Epidermal melanocyte (primary cell): ENCODE data around the gene ARSG.
"Not testable (repeated sequence)": the region's sequence is repeated elsewhere in the genome, so short reads cannot be mapped to it uniquely, and the experiment has no call there.

Source experiments
- DNase-seq: peaks from one replicate; pipeline ENCODE4 v3.0.0; 2011; ENCODE audit warnings: low spot score; ENCODE audit not compliant: insufficient read length

The ARSG gene

DNA sequence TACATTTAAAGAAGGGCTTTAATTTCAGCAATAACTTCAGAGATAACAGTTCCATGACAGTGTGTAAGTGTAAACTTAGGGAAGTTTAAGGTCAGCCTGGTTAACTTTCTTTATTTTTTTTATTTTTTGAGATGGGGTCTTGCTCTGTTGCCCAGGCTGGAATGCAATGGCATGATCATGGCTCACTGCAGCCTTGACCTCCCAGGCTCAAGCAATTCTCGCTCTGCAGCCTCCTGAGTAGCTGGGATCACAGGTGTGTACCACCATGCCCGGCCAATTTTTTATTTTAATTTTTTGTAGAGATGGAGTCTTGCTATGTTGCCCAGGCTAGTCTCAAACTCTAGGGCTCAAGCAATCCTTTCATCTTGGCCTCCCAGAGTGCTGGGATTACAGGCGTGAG lies 15.0 kb upstream of the ARSG start:
- DNase-seq, result not testable (repeated sequence)

DNA sequence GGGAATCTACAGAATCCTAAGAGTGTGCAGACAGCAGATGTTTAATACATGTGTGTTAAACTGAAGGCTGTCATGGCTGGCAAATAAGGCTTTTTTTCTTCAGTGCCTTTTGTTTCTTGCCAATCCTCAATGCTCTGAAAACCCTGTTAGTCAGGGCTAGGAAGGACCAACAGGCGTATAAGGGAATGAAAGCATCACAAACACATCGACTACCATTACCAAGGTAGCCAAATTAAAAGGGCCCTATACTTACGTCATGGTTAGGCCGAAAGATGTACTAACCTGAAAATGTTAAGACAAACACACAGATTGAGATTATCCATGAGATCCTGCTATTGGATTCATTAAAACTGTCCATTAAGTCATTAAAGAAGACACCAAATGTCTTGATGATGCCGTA lies 13.5 kb upstream of the ARSG start:
- no peak for DNase-seq

DNA sequence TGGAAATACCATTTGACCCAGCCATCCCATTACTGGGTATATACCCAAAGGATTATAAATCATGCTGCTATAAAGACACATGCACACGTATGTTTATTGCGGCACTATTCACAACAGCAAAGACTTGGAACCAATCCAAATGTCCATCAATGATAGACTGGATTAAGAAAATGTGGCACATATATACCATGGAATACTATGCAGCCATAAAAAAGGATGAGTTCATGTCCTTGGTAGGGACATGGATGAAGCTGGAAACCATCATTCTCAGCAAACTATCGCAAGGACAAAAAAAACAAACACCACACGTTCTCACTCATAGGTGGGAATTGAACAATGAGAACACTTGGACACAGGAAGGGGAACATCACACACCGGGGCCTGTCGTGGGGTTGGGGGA lies 9.3 kb upstream of the ARSG start:
- not testable (repeated sequence) for DNase-seq

DNA sequence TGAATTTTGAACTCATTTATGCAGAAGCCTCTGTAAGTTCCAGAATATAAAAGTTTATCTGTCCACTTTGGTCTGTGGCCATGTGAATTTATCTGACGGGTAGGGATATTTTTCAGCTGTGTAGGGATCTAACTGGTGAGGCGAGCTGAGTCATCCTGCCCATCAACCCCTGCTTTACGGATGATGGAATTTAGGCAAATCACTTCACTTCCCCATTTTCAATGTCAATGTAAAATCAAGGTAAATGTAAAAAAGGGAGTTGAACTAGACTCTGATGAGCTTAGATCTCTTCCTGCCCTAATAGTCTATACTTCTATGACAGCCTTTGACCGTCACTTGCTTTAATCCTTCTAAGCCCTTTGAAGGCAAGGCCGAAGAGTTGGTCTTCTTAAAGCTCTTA lies 2.9 kb upstream of the ARSG start:
- no peak for DNase-seq

- DNase-seq, result no peak
Observed at GRCh38 chr17:68288804-68289203, 2.5 kb upstream of the ARSG start.

GRCh38 chr17:68289473-68289872 lies 1.8 kb upstream of the ARSG start:
- DNase-seq, result no peak

GRCh38 chr17:68289936-68290267 lies 1.4 kb upstream of the ARSG start:
- no peak for DNase-seq

DNA sequence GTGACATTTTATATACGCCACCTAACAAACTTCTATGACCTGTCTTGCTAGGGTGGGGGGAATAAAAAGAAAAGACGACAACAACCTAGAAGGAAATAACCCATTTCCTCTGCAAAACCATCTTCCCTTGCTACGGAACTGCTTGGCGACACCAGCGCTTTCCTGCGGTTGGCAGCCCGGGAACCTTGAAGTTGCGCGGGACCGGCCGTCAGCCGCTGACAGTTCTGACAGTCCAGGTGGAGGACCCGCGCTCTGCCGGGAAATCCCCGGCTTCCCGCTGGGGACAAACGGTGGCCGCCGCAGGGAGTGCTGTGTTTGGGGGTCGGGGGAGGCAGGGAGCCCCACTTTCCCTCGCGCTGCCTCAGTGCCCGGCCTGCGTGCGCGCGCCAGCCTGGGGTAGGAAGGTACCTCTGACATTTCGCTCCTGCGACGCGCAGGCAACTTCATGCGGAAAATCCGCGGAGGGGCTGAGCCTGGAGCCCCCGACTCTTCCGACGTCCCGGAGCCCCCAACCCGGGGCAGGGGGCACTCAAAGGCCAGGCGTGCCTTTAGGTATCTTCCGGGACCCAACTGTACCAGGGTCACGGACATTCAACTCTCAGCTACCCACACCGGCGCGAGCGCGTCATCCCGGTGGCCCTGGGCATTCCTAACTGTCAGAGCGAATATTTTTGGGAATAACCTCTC lies 884 bp upstream of the ARSG start:
- DNase-seq, result no peak

- peak; percentile 45 for DNase-seq
Observed at GRCh38 chr17:68291836-68292688, 767 bp downstream of the ARSG start.

- DNase-seq, result no peak
Observed at GRCh38 chr17:68292689-68293040, 1.4 kb downstream of the ARSG start.

DNA sequence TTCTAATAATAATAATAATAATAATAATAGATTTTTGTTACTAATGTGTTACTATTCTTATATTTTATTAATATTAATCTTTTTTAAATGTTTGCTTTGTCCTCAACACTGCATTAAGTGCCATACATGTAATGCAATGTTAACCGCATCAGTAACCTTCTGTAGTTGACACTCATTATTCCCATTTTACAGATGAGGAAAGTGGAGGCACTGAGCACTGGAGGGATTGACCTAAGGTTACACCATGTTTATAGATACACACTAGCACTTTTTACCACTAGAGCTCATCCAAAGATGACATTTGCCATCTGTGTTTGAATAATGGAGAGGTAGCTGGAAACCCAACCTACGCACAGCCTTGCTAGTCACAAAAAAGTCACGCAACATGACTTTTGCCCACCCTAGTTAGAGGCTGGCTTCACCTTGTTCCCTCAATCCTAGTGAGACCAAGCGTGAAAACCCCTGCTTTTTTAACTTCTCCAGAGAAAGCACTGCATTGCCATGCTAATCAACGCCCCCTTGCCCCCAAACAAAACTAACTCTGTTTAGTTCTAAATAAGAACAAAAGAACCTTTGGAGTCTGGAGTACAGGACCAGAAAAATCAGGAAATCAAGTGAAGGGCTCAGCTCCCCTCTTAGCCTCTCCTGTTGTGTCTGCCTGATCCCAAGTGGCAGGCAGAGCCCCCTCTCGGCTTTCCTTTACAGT lies 2.3 kb downstream of the ARSG start:
- no peak for DNase-seq

DNA sequence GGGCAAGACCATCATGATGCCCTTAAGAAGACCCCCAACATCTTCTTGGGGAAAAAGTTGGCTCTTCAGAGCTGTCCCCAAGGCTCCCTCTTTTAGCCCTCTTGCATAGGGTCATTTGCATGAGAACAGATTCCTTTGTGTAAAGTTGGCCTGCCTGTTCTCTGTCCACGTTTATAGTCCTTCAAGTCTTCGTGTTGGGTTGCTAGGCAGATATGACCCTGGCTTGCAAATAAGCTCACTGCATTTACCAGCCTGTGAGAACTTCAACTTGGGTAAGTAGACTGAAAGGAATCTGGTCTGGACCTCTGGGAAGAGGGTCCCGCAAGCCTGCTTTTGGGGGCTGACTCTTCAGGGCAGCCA lies 2.9 kb downstream of the ARSG start:
- DNase-seq, result no peak

DNA sequence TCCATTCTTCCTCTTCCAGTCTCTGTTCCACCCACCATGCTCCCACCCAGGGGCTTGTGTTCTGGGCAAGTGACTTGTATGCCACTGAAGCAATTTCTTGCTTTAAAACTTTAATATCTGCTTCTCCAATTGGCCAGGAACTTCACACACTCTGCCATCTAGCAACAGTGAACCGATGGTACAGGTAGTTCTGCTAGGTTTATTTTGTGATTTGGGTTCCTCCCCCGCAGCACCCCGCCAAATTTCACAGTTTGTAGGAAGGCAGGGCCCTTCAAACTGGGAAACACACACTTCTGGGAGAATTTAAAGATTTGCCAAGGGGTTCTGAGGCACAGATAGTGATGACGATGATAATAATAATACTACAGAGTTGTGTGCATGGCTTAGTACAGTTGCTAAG lies 3.3 kb downstream of the ARSG start:
- DNase-seq, result no peak

DNA sequence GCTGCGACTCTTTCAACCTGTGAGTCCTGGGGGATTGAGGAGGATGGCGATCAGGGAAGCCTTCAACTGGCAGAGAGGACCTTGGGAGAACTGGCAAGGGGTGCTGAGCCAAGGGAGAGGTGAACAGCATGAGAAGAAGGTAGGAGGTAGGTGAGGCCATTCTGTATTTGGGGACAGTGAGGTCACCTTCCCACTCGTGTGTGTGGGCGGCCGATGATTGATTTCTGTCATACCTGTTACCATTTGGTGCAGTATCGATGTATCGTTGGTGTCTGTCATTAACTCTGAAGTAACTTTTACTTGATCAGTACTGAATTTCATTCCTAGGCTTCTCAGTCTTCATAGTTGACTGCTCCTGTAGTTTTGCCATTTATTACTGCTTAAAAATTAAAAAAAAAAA lies 3.8 kb downstream of the ARSG start:
- DNase-seq, result no peak

DNA sequence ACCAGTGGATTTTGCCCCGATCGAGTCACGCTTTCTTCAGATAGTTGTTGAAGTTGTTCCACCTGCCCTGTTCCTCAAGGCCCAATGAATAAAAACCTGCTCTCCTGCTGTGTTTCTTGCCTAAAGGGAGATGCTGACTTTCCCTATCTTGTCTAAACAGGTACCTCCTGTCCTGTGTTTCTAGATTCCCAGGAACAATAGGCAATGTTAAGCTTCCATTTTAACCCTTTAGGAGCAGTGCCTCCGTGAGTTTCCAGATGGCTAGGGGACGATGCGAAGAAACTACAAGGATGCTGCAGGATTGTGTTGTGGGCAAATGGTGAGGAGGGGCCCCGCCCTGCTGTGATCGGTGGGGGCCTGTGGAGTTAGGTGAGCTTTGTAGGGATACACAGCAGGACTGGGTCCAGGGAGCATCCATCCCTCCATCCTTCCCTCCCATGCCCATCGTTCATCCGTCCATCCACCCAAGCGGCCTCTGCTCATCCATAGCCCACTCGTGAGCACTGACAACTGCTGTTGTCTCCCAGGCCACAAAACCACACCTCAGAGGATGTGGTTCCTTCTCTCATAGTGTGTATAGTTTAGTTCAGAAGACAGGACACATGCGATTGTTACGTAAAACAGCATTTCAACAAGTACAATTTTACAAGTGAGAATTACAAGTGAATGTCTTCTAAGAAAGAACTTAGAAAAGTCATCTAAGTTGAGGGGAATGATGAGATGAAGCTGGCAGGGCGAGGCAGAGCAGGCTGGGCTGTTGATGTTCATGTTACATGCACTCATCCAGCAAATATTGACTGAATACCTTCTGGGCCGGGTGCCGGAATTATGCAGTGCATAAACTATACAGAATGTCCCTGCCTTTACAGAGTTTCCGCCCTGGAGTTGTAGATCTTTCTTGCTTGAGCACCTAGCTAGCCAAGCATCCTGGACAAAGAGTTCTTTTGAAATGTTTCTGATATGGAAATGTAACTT lies 5.2 kb downstream of the ARSG start:
- no peak for DNase-seq

GRCh38 chr17:68297195-68297594 lies 5.9 kb downstream of the ARSG start:
- no peak for DNase-seq

GRCh38 chr17:68298601-68299000 lies 7.3 kb downstream of the ARSG start:
- no peak for DNase-seq

- no peak for DNase-seq
Observed at GRCh38 chr17:68299817-68300216, 8.5 kb downstream of the ARSG start.

- no peak for DNase-seq
Observed at GRCh38 chr17:68301438-68301959, 10.2 kb downstream of the ARSG start.

- no peak for DNase-seq
Observed at GRCh38 chr17:68302066-68302564, 10.8 kb downstream of the ARSG start.

- DNase-seq, result no peak
Observed at GRCh38 chr17:68302666-68303065, 11.4 kb downstream of the ARSG start.
